Fibroblast of mammary gland (primary cell): ENCODE data around the gene RREB1.

Experiments
- DNase-seq: peaks from one replicate; pipeline ENCODE4 v3.0.0-alpha.2; 2010; ENCODE audit warnings: low read depth
- H3K4me3 ChIP-seq: 2 replicates; pipeline ENCODE4 v1.5.1; 2011; ENCODE audit warnings: low read depth, mild to moderate bottlenecking, low read length, moderate library complexity; ENCODE audit not compliant: control insufficient read depth
- TF ChIP-seq, protein P1 (sequence below): conservative IDR thresholded peaks from 2 replicates; pipeline ENCODE4 v1.5.1; 2011; ENCODE audit warnings: low read depth, low read length, inconsistent platforms; ENCODE audit not compliant: control insufficient read depth, insufficient read depth

Gene RREB1

GRCh38 chr6:7175462-7175861 is 67.7 kb downstream of the RREB1 start:
- no peak for DNase-seq
- H3K4me3 ChIP-seq = no peak overlapping the region
- TF ChIP-seq, protein P1, sequence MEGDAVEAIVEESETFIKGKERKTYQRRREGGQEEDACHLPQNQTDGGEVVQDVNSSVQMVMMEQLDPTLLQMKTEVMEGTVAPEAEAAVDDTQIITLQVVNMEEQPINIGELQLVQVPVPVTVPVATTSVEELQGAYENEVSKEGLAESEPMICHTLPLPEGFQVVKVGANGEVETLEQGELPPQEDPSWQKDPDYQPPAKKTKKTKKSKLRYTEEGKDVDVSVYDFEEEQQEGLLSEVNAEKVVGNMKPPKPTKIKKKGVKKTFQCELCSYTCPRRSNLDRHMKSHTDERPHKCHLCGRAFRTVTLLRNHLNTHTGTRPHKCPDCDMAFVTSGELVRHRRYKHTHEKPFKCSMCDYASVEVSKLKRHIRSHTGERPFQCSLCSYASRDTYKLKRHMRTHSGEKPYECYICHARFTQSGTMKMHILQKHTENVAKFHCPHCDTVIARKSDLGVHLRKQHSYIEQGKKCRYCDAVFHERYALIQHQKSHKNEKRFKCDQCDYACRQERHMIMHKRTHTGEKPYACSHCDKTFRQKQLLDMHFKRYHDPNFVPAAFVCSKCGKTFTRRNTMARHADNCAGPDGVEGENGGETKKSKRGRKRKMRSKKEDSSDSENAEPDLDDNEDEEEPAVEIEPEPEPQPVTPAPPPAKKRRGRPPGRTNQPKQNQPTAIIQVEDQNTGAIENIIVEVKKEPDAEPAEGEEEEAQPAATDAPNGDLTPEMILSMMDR = no peak

DNA sequence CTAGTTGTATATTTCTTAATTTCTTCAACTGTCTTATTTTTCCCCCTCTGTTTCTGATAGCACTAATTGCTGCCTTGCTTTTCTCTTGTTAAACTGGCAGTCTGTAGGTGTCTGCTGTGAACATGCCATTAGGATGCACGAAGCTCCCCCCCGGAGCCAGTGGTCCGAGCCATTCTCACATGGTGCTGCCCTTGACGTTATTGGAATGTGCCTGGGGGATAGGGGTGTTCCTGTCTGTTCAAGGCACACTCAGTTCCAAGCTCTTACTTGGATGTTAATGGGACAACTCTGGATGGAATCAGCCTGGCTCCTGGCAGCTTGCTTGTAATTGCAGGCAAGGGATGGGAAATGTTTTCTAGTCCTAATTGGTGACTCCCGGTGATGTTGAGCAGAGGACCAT is 68.4 kb downstream of the RREB1 start:
- no peak overlapping the region for H3K4me3 ChIP-seq
- no peak for DNase-seq

DNA sequence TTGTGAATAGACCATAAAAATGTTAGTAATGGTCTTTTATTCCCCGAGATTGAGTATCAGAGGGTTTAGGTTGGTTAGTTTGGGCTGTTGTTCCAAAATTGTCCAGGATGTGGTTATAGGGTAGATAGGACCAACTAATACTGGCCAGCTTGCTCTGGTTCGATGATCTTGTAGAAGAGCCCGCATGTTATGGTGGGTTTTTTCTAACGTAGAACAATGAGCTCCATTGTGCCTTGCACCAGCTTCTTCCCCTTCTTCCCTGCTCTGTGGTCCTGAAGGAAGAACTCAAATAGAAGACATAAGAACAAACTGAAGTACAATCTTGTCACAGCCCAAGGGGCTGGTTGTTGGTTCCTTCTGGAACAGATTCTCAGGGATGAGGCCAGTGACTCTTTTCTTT is 70.5 kb downstream of the RREB1 start:
- TF ChIP-seq, protein P1 = no peak
- H3K4me3 ChIP-seq = no peak overlapping the region
- DNase-seq = no peak

More for the DNA sequence above, 68.4 kb downstream of the RREB1 start:
- TF ChIP-seq, protein P1 = no peak

DNA sequence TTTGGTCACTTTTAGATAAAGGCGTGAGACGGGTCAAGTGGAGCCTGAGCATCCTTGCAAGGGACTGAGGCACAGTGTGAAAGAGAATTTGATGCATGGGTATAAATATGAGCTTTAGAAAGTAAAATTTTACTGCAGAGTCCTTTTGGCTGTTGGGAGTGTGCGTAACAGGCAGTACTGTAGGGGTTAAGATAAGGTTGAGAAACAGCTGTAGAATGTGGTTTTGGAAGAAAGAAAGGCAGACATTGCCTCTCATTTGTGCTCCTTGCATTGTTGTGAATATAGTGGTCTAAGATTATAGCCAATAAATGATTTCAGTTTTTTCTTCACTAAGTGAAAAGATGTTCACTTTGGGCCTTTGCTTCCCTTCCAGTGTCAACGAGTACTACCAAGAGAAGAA is 73.0 kb downstream of the RREB1 start:
- no peak for DNase-seq
- TF ChIP-seq, protein P1 = no peak

GRCh38 chr6:7183707-7184106 is 75.9 kb downstream of the RREB1 start:
- TF ChIP-seq, protein P1 = no peak
- DNase-seq = no peak
- no peak overlapping the region for H3K4me3 ChIP-seq

More for the DNA sequence above, 73.0 kb downstream of the RREB1 start:
- no peak overlapping the region for H3K4me3 ChIP-seq

DNA sequence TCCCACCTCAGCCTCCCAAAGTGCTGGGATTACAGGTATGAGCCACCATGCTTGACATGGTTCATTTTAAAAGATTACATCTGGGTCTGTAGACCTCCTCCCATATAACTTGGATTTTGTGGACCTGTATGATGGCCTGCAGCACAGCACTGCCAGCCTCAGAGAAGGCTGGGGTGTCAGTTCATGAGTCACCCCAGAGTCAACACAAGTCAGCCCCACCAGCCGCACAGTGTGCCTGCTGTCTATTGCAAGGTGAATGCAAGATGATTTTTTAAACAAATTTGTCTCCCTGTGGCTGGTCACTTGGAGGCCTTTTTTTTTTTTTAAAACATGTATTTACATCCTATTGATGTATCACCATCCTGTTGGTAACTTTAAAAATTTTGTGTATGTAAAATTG is 76.7 kb downstream of the RREB1 start:
- H3K4me3 ChIP-seq = no peak overlapping the region
- TF ChIP-seq, protein P1 = no peak
- DNase-seq = no peak

GRCh38 chr6:7185561-7185960 is 77.8 kb downstream of the RREB1 start:
- TF ChIP-seq, protein P1 = no peak
- H3K4me3 ChIP-seq = no peak overlapping the region
- no peak for DNase-seq
